HCT116 (cell line): ENCODE measurements around the gene DAGLA. TPM values are rescaled to one million over a fixed set of nuclear protein-coding genes. Genes with fewer than 3 reads are reported as not detected.

ENCODE experiments used
- ATAC-seq: fragments of 200-7000 bp; cut with Tn5 transposase; 2 replicates; pipeline ENCODE4 v1.9.1; 2020; ENCODE audit warnings: mild to moderate bottlenecking, moderate library complexity
- BruUV-seq: library from RNA; stranded (reverse); fragments of 400-500 nt; replicated peaks from 2 replicates; lab custom pipeline; 2021; lab: Mats Ljungman, UMichigan
- CTCF ChIA-PET: fragments of 300-600 bp; sonication (Branson Sonifier 250); formaldehyde crosslinking; loops from one replicate; lab custom pipeline; 2021; ENCODE audit warnings: antibody characterized with exemption; lab: Charles Lee
- POLR2A ChIA-PET: fragments of 300-600, 350-600 bp; sonication (Branson Sonifier 250); formaldehyde crosslinking; loops from one replicate; lab custom pipeline; 2021; ENCODE audit warnings: antibody characterized with exemption; lab: Charles Lee
- RAD21 ChIA-PET, 2 experiments: fragments of 300-600 bp; sonication (Branson Sonifier 250); formaldehyde crosslinking; loops; one replicate each; lab custom pipeline; 2023; ENCODE audit warnings: low total read pairs in 2 of 2; ENCODE audit not compliant: uncharacterized antibody in 2 of 2, unreplicated experiment in 2 of 2, low non-redundant PET in 1 of 2; lab: Charles Lee
- DNase-seq: peaks from one replicate; pipeline ENCODE4 v3.0.0-alpha.2; 2010; ENCODE audit warnings: low read depth, low spot score
- H2AFZ ChIP-seq: fragments of 200-600 bp; shearing (Covaris generic), sonication (generic); 2 replicates; pipeline ENCODE4 v1.6.1; 2017; ENCODE audit warnings: low read depth, mixed run types, mixed read lengths, antibody characterized with exemption, low read length; ENCODE audit not compliant: poor library complexity, severe bottlenecking
- H3K27ac ChIP-seq: 2 replicates; pipeline ENCODE4 v1.5.1; 2012; ENCODE audit warnings: low read depth, low read length
- H3K27me3 ChIP-seq: fragments of 200-600 bp; sonication (generic); 2 replicates; pipeline ENCODE4 v1.6.1; 2016; ENCODE audit warnings: mixed run types, low read length, mixed read lengths; ENCODE audit not compliant: insufficient read depth
- H3K36me3 ChIP-seq, 2 experiments: fragments of 200-500 bp in 1 of 2; fragments of 200-600 bp in 1 of 2; sonication (Bioruptor generic) in 1 of 2; sonication (generic) in 1 of 2; 2 replicates each; pipeline versions ENCODE4 v1.5.1 to v1.6.1; 2014 to 2016; ENCODE audit warnings: low read length in 2 of 2, inconsistent platforms in 1 of 2, mixed read lengths in 1 of 2, mixed run types in 1 of 2; ENCODE audit not compliant: insufficient read depth in 2 of 2, control insufficient read depth in 1 of 2
- H3K4me1 ChIP-seq, 2 experiments: fragments of 200-600 bp in 1 of 2; sonication (generic) in 1 of 2; 2 replicates each; pipeline versions ENCODE4 v1.5.1 to v1.6.1; 2012 to 2017; ENCODE audit warnings: low read length in 2 of 2, inconsistent platforms in 1 of 2, mild to moderate bottlenecking in 1 of 2, mixed read lengths in 1 of 2, mixed run types in 1 of 2, moderate library complexity in 1 of 2; ENCODE audit not compliant: insufficient read depth in 2 of 2, control insufficient read depth in 1 of 2
- H3K4me2 ChIP-seq: fragments of 200-600 bp; sonication (generic); 2 replicates; pipeline ENCODE4 v1.6.1; 2017; ENCODE audit warnings: mixed run types, low read length, mixed read lengths
- H3K4me3 ChIP-seq, 2 experiments: fragments of 200-600 bp in 1 of 2; sonication (generic) in 1 of 2; replicated peaks in 1 of 2; 2 replicates each; pipeline ENCODE4 v1.5.1; 2011 to 2016; ENCODE audit warnings: low read length in 2 of 2, control low read depth in 1 of 2, low read depth in 1 of 2, mild to moderate bottlenecking in 1 of 2, mixed read lengths in 1 of 2, mixed run types in 1 of 2
- H3K79me2 ChIP-seq: fragments of 200-600 bp; sonication (generic); 2 replicates; pipeline ENCODE4 v1.6.1; 2017; ENCODE audit warnings: mild to moderate bottlenecking, mixed run types, low read length, moderate library complexity, mixed read lengths; ENCODE audit not compliant: insufficient read depth
- H3K9ac ChIP-seq: fragments of 200-600 bp; sonication (generic); 2 replicates; pipeline ENCODE4 v1.6.1; 2016; ENCODE audit warnings: low read length, mixed read lengths
- H3K9me2 ChIP-seq: fragments of 200-600 bp; sonication (generic), shearing (Covaris generic); 2 replicates; pipeline ENCODE4 v1.6.1; 2017; ENCODE audit warnings: mixed run types, mild to moderate bottlenecking, moderate library complexity; ENCODE audit not compliant: insufficient read depth
- H3K9me3 ChIP-seq, 2 experiments: fragments of 200-500 bp in 1 of 2; fragments of 200-600 bp in 1 of 2; sonication (Bioruptor generic) in 1 of 2; sonication (generic) in 1 of 2; 2 replicates each; pipeline ENCODE4 v1.6.1; 2014 to 2017; ENCODE audit warnings: low read length in 2 of 2, mixed read lengths in 2 of 2, inconsistent platforms in 1 of 2, low read depth in 1 of 2, mild to moderate bottlenecking in 1 of 2, mixed run types in 1 of 2, moderate library complexity in 1 of 2; ENCODE audit not compliant: control insufficient read depth in 1 of 2, insufficient read depth in 1 of 2
- H4K20me1 ChIP-seq: fragments of 200-600 bp; sonication (generic), shearing (Covaris generic); 2 replicates; pipeline ENCODE4 v1.6.1; 2017; ENCODE audit warnings: mixed run types, mild to moderate bottlenecking, moderate library complexity; ENCODE audit not compliant: insufficient read depth
- CEBPB ChIP-seq: IDR thresholded peaks from 2 replicates; pipeline ENCODE4 v1.6.1; 2012; ENCODE audit warnings: low read depth
- EGR1 ChIP-seq: IDR thresholded peaks from 2 replicates; pipeline ENCODE4 v1.6.1; 2012; ENCODE audit warnings: low read depth
- ELF1 ChIP-seq: IDR thresholded peaks from 2 replicates; pipeline ENCODE4 v1.6.1; 2012; ENCODE audit warnings: low read depth, borderline replicate concordance
- FOSL1 ChIP-seq: IDR thresholded peaks from 2 replicates; pipeline ENCODE4 v1.6.1; 2012; ENCODE audit warnings: low read depth
- POLR2A ChIP-seq: IDR thresholded peaks from 2 replicates; pipeline ENCODE4 v1.7.0; 2011; ENCODE audit warnings: borderline replicate concordance; ENCODE audit not compliant: insufficient read depth, insufficient read length; ENCODE audit errors: extremely low read depth
- SIN3A ChIP-seq: IDR thresholded peaks from 2 replicates; pipeline ENCODE4 v1.6.1; 2012; ENCODE audit warnings: low read depth
- SRF ChIP-seq: IDR thresholded peaks from 2 replicates; pipeline ENCODE4 v1.6.1; 2012; ENCODE audit warnings: low read depth
- TCF7L2 ChIP-seq: IDR thresholded peaks from 2 replicates; pipeline ENCODE4 v1.7.0; 2011; ENCODE audit warnings: borderline replicate concordance, inconsistent platforms; ENCODE audit not compliant: insufficient read depth, insufficient read length; ENCODE audit errors: extremely low read depth
- ZNF274 ChIP-seq: fragments of 200-500 bp; sonication (Bioruptor generic); IDR thresholded peaks from 2 replicates; pipeline ENCODE4 v1.6.1; 2014; ENCODE audit warnings: mild to moderate bottlenecking, low read depth, low read length, inconsistent platforms
- intact Hi-C: fragments of 100-400 bp; cut with micrococcal nuclease; formaldehyde crosslinking; loops from 2 replicates; pipeline ENCODE4 v1.10.0; 2022
- total RNA-seq: library from RNA; stranded (reverse); gene quantifications from one replicate; pipeline ENCODE4 v1.2.1, GENCODE V29; 2021; ENCODE audit not compliant: unreplicated experiment
- TF ChIP-seq, protein P1 (sequence below): IDR thresholded peaks from 2 replicates; pipeline ENCODE4 v1.6.1; 2012; ENCODE audit warnings: low read depth
- TF ChIP-seq, protein P2 (sequence below): IDR thresholded peaks from 2 replicates; pipeline ENCODE4 v1.6.1; 2011; ENCODE audit warnings: mild to moderate bottlenecking, low read length, moderate library complexity; ENCODE audit not compliant: insufficient replicate concordance; ENCODE audit errors: extremely low read depth
- TF ChIP-seq, protein P3 (sequence below), 3 experiments: fragments of 200-600 bp in 1 of 3; sonication (generic) in 1 of 3; IDR thresholded peaks in 2 of 3; conservative IDR thresholded peaks in 1 of 3; 2 replicates each; pipeline ENCODE4 v1.5.1; 2012 to 2017; ENCODE audit warnings: low read depth in 2 of 3, low read length in 2 of 3, antibody characterized with exemption in 1 of 3, borderline replicate concordance in 1 of 3, control low read depth in 1 of 3, mild to moderate bottlenecking in 1 of 3, mixed read lengths in 1 of 3, mixed run types in 1 of 3, moderate library complexity in 1 of 3; ENCODE audit not compliant: insufficient read depth in 1 of 3

Gene DAGLA
- total RNA-seq, 1 experiment from 2014 or later, result 2.7 TPM

DNA sequence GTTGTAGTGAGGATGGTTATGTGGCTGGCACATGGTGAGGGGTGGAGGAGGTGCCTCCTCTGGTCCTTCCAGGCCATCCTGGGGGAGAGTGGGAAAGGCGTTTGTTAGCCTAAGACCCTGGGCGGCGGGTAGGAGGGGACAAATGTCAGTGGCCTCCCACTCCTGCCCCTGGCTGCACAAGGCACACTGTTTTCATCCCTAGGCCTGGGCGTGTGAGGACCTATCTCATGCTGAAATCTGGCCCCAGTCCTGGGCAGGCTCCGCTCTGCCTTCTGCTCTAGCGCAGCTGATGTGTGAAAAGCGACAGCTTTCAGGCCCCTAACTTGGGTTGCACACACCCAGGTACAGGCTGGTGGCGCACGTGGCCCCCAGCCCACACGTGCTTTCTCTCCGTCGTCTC, 32.1 kb downstream of the DAGLA start:
- TF ChIP-seq POLR2A (no peak), SIN3A (no peak), ELF1 (no peak), CEBPB (no peak), FOSL1 (no peak), ZNF274 (no peak), SRF (no peak), EGR1 (no peak), TCF7L2 (no peak)
- TF ChIP-seq, protein P1, sequence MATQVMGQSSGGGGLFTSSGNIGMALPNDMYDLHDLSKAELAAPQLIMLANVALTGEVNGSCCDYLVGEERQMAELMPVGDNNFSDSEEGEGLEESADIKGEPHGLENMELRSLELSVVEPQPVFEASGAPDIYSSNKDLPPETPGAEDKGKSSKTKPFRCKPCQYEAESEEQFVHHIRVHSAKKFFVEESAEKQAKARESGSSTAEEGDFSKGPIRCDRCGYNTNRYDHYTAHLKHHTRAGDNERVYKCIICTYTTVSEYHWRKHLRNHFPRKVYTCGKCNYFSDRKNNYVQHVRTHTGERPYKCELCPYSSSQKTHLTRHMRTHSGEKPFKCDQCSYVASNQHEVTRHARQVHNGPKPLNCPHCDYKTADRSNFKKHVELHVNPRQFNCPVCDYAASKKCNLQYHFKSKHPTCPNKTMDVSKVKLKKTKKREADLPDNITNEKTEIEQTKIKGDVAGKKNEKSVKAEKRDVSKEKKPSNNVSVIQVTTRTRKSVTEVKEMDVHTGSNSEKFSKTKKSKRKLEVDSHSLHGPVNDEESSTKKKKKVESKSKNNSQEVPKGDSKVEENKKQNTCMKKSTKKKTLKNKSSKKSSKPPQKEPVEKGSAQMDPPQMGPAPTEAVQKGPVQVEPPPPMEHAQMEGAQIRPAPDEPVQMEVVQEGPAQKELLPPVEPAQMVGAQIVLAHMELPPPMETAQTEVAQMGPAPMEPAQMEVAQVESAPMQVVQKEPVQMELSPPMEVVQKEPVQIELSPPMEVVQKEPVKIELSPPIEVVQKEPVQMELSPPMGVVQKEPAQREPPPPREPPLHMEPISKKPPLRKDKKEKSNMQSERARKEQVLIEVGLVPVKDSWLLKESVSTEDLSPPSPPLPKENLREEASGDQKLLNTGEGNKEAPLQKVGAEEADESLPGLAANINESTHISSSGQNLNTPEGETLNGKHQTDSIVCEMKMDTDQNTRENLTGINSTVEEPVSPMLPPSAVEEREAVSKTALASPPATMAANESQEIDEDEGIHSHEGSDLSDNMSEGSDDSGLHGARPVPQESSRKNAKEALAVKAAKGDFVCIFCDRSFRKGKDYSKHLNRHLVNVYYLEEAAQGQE, result no peak
- TF ChIP-seq, protein P2, sequence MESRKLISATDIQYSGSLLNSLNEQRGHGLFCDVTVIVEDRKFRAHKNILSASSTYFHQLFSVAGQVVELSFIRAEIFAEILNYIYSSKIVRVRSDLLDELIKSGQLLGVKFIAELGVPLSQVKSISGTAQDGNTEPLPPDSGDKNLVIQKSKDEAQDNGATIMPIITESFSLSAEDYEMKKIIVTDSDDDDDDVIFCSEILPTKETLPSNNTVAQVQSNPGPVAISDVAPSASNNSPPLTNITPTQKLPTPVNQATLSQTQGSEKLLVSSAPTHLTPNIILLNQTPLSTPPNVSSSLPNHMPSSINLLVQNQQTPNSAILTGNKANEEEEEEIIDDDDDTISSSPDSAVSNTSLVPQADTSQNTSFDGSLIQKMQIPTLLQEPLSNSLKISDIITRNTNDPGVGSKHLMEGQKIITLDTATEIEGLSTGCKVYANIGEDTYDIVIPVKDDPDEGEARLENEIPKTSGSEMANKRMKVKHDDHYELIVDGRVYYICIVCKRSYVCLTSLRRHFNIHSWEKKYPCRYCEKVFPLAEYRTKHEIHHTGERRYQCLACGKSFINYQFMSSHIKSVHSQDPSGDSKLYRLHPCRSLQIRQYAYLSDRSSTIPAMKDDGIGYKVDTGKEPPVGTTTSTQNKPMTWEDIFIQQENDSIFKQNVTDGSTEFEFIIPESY, result no peak
- TF ChIP-seq, protein P3, sequence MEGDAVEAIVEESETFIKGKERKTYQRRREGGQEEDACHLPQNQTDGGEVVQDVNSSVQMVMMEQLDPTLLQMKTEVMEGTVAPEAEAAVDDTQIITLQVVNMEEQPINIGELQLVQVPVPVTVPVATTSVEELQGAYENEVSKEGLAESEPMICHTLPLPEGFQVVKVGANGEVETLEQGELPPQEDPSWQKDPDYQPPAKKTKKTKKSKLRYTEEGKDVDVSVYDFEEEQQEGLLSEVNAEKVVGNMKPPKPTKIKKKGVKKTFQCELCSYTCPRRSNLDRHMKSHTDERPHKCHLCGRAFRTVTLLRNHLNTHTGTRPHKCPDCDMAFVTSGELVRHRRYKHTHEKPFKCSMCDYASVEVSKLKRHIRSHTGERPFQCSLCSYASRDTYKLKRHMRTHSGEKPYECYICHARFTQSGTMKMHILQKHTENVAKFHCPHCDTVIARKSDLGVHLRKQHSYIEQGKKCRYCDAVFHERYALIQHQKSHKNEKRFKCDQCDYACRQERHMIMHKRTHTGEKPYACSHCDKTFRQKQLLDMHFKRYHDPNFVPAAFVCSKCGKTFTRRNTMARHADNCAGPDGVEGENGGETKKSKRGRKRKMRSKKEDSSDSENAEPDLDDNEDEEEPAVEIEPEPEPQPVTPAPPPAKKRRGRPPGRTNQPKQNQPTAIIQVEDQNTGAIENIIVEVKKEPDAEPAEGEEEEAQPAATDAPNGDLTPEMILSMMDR (IDR thresholded peaks at IDR 0.05 in 2 of 3, conservative IDR thresholded peaks at IDR 0.05 in 1 of 3; ENCODE audit: borderline replicate concordance in 1 of 3, insufficient read depth in 1 of 3, low read depth in 2 of 3, low read length in 2 of 3), result no peak
- CTCF ChIA-PET, result interaction anchor here (1.3 kb wide), 1 partner anchor 21 kb away, joined by 5 read pairs; no protein-coding TSS in a partner anchor
- Histone ChIP-seq H4K20me1 (no peaks in the 10 kb centered on the region), H3K9me3 (no peaks in the 10 kb centered on the region), H3K27ac (no peak overlapping the region), H3K4me3 (no peak overlapping the region), H3K4me2 (no peak overlapping the region), H3K79me2 (no peaks in the 10 kb centered on the region), H3K36me3 (no peaks in the 10 kb centered on the region), H2AFZ (no peak overlapping the region), H3K27me3 (no peaks in the 10 kb centered on the region), H3K9me2 (no peaks in the 10 kb centered on the region), H3K4me1 (peaks cover 2 to 3% of the 10 kb centered on the region in 2 experiments; a peak in 2 of 4 replicates), H3K9ac (no peak overlapping the region)
- ATAC-seq (no peak), DNase-seq (no peak)
- intact Hi-C loops, result no loop called here
- RAD21 ChIA-PET, result no interaction called here
- no TSS peak for BruUV-seq
- POLR2A ChIA-PET, result no interaction called here
